NCI-H1417 treated with DMSO at 0.1 percent for 48 hours (cell line): ENCODE results near the gene MLX.
A peak's percentile ranks its signal among the peaks of the same experiment; 100 is the strongest.

Experiments used
- DNase-seq: peaks from one replicate; lab custom pipeline; 2025; lab: John Stamatoyannopoulos, UW

The MLX gene, protein sequence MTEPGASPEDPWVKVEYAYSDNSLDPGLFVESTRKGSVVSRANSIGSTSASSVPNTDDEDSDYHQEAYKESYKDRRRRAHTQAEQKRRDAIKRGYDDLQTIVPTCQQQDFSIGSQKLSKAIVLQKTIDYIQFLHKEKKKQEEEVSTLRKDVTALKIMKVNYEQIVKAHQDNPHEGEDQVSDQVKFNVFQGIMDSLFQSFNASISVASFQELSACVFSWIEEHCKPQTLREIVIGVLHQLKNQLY

DNA sequence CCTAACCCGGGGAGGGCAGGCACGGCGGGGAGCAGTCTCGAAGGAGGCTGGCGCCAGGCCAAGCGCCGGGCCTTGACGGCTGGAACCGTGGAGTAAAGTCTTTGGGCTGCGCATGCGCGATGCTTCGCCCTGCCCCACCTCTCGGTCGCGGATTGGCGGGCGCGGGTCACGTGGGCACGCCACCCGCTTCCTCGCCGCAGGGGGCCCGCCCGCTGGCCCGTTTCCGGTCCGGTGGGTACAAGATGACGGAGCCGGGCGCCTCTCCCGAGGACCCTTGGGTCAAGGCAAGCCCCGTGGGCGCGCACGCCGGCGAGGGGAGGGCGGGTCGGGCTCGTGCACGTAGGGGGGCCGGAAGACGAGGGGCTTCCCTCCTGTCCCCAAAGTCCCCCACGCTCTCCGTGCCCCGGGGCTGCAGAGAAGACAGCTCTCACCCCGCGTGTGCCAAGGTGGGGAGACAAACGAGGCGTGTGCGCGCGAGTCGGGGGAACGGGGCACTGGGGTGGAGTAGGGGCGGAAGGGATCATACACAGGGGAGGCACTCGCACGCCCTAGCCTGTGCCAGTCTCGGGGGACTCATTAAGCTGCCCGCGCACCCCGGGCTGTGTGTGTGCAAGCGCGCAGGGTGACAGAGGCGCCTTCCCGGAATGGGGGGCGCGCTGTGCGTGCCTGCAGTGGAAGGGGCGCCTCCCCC lies at the start of gene MLX:
MLX (plus strand) TSS at position 218 of the 691 bp plus-strand sequence; CDS start at position 243, 25 bp downstream.
- DNase-seq = peak; percentile 61

DNA sequence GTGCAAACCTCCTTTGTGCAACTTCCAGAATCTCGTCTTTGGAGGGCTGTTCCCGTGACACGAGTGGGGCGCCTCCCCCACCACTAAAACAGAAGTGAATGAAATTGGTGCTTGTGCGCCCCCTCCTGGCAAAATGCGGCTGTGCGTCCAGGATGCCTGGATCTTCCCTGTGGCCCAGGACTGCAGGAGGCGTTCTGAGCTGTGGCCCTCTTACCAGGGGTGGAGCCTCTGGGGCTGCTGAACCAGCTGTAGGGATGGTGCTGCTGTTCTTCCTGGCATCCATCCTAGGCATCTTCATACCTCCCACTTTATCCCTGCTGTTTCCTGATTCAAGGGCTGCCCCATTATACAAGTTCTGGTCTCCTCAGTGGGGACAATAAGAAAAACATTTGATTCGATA lies 49.4 kb upstream of the MLX start:
- no peak for DNase-seq

DNA sequence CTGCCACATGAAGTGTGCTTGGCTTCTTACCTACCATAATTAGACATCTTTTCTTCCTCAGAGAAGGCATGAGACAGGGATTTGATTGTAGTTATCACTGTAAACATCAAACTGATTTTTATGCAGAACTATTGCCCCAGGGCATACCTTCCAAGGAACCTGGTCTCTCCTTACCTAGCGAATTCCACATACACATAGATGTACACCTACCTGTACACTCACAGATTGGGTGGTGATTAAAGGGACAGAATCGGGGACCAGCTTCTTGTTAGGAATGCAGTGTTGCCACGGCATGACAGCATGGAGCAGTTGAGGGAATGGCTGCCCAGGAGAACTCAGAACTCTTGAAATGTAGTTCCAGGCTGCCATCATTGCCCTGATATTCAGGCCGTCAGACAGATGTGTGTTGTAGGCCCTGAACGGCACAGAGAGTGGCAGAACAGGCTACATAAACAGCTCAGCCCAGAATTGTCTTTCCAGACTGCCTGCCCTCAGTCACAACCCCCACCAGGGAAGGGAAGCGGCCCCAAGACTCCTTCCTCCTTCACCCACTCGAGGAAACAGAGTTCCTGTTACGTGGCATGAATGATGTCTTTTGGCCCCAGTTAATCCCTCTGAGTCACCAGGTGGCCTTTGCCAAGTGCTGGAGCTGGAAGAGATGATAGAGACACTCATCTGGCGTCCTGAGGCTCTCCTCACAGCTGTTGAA lies 48.7 kb upstream of the MLX start:
- no peak for DNase-seq

DNA sequence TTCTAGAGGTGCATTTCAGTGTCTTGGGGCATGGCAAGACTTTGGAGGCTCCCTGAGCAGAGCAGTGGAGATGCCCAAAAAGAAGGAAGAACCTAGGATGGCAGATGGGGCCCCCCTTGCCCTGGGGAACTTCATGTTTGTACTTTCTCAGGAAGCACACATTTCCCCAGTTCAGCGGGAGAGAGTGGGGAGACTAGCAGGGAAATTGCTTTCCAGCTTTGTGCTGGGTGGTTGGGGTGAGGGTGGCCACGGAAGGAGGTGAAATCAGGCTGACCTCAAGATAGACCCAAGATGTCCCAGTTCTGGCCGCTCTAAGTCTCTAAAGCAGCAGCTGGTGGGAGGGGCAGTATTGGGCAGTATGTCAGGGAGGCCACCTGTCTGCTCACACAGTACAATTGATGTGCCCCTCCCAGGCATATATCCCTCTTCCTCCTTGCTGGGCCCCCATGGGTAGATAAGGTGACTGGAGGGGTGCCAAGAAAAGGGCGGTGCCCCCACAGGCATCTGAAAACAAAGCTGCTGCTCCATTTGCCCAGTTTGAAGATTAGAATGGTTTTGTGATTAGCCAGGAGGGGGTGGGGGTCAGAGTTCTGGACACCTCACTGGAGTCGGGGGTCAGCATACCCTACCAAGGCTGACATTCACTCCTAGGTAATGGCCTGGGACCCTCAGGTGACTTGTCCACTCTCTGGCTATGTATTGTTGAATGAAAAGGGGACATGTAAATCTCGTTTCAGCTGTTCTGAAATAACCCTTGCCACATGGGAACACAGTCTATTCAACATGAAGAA lies 48.0 kb upstream of the MLX start:
- DNase-seq = no peak

DNA sequence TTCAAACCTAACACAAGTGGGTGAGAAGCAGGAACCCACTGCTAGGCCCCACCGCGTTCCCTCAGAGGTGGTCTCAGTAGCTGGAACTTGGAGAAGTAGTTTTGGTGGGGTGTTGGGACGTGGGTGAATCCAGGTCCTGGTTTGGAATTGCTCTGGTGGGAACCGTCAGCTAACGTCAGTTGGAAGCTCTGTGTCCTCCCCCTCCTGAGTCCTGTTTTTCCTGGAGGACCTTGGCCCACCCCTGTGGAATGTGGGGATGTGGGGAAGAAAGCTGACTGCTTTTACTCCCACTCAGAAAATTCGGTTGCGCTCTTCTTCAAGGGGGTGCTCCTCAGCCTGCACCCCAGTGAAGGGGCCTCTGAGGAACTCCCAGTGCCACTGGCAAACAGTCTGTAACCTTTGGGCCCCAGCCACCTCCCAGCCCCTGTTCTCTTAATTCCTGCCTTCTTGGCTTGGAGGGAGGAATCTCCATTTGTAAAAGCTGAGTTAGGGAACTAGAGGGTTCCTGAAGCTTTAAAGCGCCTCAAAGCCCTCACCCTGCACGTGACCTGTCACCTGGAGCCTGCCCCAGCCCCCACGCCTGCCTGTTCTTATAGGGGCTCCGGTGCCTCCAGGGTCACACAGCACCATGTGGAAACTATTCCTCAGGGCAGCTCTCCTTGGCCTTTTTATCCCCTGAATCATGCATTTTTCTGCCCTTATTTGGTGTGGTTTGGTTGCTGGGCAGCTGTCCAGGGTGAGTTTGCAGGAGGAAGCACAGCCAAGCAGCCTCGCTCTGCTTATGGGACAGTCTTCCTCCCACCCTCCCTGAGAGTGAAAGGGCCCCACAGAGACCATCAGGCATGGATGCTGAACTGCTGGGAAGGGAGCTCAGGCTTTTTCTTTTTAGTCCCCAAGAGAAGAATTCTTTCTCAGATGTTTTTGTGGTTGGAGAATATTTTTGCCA lies 47.1 kb upstream of the MLX start:
- DNase-seq = no peak

DNA sequence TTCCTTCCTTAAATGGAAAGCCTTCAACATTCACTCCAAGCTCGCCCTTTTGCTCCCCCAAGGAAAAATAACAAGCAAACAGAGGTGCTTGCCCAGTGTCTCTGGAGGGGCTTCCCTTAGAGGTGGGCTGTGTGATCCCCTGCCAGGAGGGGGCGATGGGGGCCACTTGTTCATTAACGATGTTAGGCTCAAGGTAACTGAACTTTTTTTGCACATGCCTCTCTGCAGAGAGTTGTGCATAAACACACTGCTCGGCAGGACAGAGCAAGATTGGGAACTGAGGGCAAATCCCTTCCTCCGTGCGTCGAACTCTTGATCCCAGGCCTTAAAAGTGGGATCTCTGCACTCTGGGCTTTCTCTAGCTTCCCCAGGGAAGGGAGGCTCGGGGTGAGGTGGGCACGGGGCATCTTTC lies 46.4 kb upstream of the MLX start:
- no peak for DNase-seq

DNA sequence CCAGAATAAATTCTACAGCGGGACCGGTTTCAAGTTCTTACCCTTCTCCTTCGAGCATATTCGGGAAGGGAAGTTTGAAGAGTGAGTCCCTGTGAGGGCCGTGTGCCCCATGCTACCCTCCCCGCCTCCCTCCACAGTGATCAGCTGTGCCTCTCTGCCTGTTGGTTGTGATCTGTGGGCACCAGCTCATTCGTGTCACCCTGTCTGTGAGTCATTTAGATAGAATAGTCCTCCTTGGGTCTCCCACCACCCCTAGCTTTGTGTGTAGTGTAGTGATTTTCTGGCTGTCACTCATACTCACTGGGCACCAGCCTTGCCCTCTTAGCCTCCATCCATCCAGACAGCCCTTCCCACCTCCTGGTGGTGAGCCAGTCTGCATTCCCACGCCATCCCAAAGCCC lies 45.9 kb upstream of the MLX start:
- DNase-seq = no peak

DNA sequence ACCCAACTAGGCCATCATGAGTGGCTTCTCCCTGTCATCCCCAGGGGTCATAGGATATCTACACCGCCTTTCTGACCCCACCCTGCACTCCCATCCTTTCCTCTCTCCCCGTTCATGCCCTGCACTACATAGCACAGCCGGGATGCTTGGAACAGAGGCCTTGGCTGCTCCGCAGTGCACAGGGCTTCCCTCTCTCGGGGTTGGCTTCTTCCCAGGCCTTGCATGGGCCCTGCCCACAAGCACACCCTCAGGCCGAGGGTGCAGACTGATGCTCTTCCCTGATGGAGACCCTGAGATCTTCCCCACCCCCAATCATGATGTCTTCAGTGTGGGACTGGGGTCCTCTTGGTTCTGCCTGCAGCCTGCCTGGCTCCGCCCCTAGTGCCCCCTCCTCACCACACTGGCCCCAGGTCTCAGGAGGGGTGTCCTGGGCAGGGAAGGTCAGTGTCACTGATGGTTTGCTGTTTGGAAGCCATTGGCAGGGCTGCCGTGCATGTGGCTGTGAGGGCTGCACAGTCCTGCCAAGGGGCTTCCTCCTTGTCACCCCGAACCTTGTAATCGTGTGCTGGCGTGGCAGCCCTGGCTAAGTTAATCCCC lies 45.1 kb upstream of the MLX start:
- no peak for DNase-seq

DNA sequence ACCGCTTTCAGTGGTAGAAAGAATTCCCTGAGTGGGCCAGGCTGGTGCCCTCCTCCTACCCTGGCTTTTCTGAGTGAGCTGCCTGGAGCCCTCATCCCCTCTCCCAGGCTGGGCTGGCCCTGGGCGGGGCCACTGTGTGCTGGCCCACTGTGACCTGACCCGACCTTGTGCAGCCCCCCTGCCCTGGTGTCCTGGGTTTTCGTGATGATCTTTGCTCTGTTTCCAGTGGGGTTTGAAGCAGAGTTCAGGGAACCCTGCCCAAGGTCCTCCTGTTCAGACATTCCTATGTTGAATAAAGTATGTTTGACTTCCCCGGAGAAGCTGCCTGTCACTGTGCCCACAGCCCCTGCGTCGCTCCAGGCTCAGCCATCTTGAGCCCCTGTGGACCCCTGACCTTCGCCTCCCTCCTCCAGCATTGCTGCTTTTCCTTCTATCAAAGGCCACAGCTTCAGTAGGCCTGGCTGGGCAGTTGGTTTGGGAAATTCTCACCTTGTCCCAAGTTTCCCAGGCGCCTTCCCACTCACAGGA lies 44.6 kb upstream of the MLX start:
- no peak for DNase-seq

DNA sequence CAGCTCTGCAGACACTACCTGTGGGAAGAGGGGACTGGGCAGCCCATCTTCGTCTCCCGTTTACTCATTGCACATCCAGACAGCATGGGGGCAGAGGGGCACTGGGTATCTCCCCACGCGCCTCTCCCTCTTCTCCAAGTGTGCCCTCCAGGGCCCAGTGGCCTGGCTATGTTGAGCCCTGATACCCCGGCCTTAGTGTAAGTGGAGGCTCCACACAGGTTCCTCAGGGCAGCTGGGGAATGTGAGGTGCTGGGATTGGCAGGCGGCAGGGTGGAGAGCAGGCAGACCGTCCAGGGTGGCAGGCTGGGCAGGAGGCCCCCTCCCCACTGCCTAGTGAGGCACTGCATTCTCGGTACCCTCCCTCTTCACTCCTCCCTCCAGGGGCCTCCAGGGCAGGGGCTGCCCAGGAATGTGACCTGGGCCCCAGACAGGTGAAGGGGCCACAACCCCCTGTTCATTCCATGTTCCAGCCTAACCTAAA lies 44.1 kb upstream of the MLX start:
- DNase-seq = no peak

DNA sequence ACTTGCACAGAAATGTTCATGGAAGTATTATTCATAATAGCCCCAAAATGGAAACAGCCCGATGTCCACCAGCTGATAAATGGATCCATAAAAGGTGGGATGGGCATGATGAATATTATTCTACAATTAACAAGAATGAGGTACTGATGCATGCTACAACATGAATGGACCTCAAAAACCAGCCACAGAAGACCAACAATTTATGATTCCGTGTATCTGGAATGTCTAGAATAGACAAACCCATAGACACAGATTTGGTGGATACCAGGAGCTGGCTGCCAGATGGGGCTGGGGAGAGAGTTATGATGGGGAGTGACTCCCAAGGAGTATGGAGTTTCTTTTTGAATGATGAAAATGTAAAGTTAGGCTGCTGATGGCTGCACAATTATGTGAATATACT lies 41.7 kb upstream of the MLX start:
- no peak for DNase-seq

DNA sequence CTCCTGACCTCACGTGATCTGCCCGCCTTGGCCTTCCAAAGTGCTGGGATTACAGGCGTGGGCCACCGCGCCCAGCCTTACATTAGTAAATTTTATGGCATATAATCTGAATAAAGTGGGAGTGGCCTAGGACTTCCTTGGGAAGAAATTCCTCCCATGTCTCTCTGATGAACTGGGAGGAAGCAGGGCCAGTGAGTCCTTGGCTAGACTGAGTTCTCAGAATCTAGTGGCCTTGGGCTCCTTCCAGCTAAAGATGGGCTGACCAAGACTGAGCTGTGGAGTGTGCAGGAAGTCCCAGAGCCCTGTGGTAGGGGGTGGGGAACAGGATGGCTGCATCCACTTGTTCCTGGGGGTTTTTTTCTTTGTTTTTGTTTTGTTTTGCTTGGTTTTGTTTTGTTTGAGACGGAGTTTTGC lies 40.9 kb upstream of the MLX start:
- DNase-seq = no peak

DNA sequence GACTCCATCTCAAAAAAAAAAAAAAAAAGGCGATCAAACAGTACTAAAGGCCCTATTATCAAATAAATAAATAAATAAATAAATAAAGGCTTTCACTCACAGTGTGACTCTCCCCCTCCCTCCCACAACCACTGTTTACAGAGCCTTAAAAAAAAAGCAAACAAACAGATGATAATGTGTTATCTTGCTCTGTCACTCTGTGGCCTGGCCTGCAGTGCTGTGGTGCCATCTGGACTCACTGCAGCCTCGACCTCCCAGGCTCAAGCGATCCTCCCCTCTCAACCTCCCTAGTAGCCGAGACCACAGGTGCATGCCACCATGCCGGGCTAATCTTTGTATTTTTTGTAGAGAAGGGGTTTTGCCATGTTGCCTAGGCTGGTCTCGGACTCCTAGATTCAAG lies 39.0 kb upstream of the MLX start:
- no peak for DNase-seq

DNA sequence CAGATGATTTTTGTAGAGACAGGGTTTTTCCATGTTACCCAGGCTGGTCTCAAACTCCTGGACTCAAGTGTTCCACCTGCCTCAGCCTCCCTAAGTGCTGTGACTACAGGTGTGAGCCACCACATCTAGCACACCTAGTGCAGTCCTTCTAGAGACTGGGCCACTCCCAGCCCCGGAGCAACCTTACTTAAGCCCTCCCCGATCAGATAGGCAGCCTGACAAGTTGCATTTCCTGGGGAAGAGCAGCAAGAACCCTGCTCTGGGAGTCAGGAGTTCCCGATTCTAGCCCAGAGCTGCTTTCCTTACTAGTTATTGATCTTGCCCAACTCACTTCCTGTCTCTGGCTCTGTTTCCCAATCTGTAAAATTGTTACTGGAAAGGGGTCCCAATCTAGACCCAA lies 37.8 kb upstream of the MLX start:
- DNase-seq = no peak

DNA sequence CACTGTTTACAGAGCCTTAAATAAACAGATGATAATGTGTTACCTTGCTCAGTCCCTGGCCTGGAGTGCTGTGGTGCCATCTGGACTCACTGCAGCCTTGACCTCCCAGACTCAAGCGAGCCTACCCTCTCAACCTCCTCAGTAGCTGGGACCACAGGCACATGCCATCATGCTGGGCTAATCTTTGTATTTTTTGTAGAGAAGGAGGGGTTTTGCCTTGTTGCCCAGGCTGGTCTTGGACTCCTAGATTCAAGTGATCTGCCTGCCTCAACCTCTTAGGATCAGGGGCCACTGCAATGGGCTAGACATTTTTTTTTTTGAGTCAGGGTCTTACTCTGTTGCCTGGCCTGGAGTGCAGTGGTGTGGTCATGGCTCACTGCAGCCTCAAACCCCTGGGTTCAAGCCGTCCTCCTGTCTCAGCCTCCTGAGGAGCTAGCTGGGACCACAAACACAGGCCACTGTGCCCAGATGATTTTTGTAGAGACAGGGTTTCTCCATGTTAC lies 35.9 kb upstream of the MLX start:
- DNase-seq = no peak

DNA sequence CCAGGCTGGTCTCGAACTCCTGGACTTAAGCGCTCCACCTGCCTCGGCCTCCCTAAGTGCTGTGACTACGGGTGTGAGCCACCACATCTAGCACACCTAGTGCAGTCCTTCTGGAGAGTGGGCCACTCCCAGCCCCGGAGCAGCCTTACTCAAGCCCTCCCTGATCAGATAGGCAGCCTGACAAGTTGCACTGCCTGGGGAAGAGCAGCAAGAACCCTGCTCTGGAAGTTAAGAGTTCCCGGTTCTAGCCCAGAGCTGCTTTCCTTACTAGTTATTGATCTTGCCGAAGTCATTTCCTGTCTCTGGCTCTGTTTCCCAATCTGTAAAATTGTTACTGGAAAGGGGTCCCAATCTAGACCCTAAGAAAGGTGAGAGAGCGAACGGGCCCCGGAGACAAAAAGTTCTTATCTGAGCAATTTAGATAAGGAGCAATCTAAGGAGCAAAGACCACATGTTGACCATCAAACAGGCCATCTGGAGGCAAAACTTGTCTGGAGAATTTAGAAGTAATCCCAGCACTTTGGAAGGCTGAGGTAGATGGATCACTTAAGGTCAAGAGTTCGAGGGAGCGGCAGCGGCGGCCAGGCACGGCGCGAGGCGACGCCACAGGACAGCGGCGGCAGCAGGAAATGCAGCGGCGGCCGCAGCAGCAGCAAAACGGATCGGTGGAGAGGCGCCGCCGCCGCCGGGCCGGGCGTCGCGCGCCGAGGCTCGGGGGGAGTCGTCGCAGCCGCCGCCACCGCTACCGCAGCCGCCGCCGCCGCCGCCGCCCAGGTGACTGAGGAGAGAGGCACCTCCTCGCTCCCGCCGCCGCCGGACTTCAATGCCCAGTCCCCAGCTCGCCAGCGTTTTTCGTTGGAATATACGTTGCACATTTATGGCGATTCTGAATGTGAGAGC lies 35.2 kb upstream of the MLX start:
- no peak for DNase-seq

DNA sequence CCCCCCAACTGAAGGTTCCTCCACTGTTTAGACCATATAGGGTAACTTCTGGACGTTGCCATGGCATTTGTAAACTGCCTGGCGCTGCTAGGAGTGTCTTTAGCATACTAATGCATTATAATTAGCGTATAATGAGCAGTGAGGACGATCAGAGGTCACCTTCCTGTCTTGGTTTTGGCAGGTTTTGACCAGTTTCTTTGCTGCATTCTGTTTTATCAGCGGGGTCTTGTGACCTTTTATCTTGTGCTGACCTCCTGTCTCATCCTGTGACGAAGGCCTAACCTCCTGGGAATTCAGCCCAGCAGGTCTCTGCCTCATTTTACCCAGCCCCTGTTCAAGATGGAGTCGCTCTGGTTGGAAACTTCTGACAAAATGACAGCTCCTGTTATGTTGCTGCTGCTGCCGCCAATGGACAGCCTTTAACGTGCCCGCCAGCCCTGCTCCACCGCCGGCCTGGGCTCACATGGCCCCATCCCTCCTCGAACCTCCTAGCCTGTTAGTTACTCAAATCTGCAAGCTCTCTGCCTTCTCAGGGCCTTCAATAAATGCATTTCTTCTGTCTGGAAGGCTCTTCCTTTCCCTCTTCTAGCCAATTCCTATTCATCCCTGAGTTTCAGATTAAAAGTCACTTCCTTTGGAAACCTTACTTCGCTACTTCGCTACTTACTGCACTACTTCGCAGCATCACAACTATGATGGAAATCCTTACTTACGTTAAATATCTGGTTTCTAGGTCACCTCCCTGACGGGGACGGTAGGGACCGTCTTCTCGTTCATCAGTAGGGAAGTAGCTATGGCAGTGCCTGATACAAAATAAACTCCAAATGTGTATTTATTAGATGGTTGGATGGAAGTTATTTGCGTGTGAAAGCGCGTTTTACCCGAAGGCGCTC lies 31.5 kb upstream of the MLX start:
- no peak for DNase-seq

DNA sequence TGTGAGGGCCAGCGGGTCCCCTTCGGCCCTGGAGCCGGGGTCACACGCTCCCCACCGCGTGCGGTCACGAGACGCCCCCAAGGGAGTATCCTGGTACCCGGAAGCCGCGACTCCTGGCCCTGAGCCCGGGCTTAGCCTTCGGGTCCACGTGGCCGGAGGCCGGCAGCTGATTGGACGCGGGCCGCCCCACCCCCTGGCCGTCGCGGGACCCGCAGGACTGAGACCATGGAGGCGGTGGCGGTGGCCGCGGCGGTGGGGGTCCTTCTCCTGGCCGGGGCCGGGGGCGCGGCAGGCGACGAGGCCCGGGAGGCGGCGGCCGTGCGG lies 30.9 kb upstream of the MLX start, which contains the start of gene NAGLU:
NAGLU (plus strand) TSS at position 194 of the 324 bp plus-strand sequence; CDS start at position 226, 32 bp downstream.
- peak; percentile 25 for DNase-seq
